Esophagus squamous epithelium (tissue), 5 donors: ENCODE measurements around the gene CACNA1B. TPM values are rescaled to one million over a fixed set of nuclear protein-coding genes. Genes with fewer than 3 reads are reported as not detected.

Source experiments
- DNase-seq: peaks from one replicate; lab custom pipeline; 2025; lab: John Stamatoyannopoulos, UW
- H3K27ac ChIP-seq, 4 donors: fragments of 200-600 bp; sonication (generic); one replicate each; pipeline ENCODE4 v1.5.1; 2016 to 2019; ENCODE audit warnings: mild to moderate bottlenecking in 1 of 4
- H3K27me3 ChIP-seq, 4 donors: fragments of 200-600 bp; sonication (generic); 1 replicate in 3 of 4; 2 replicates in 1 of 4; pipeline versions ENCODE4 v1.5.1 to v1.6.0; 2017 to 2021; ENCODE audit warnings: antibody characterized with exemption in 1 of 4
- H3K36me3 ChIP-seq, 3 donors: fragments of 200-600 bp; sonication (generic); one replicate each; pipeline ENCODE4 v1.5.1; 2016 to 2019
- H3K4me1 ChIP-seq, 3 donors: fragments of 200-600 bp; sonication (generic); one replicate each; pipeline ENCODE4 v1.5.1; 2017 to 2019
- H3K4me3 ChIP-seq, 4 donors: fragments of 200-600 bp; sonication (generic); 1 replicate in 3 of 4; 2 replicates in 1 of 4; pipeline ENCODE4 v1.5.1; 2016 to 2019; ENCODE audit warnings: mild to moderate bottlenecking in 2 of 4, moderate library complexity in 1 of 4
- H3K9me3 ChIP-seq, 3 donors: fragments of 200-600 bp; sonication (generic); one replicate each; pipeline ENCODE4 v1.5.1; 2016 to 2019
- CTCF ChIP-seq, 6 experiments: fragments of 450-650 bp in 4 of 6; fragments of 200-600 bp in 2 of 6; sonication (generic) in 2 of 6; IDR thresholded peaks; one replicate each; pipeline ENCODE4 v1.5.1; 2016 to 2019; ENCODE audit warnings: antibody characterized with exemption in 6 of 6, mild to moderate bottlenecking in 4 of 6, moderate library complexity in 4 of 6
- POLR2A ChIP-seq, 4 donors: fragments of 450-650 bp; IDR thresholded peaks; one replicate each; pipeline ENCODE4 v1.6.1; 2017; ENCODE audit warnings: antibody characterized with exemption in 4 of 4, mild to moderate bottlenecking in 4 of 4, moderate library complexity in 3 of 4
- WGBS, 2 donors: methylation state at CpG; one replicate each; pipeline ENCODE4 v1.1.5; 2018; 5-methylcytosine and 5-hydroxymethylcytosine counted together
- intact Hi-C: fragments of 100-400 bp; cut with DNase I; formaldehyde crosslinking; loops from one replicate; pipeline ENCODE4 v1.15.0; 2022
- total RNA-seq, 4 donors: library from RNA; depleted of rRNA; stranded (reverse); fragments of >200 nt; gene quantifications; one replicate each; pipeline ENCODE4 v1.1.0, GENCODE V29; 2016
- donor health status: DM: yes; HTN: yes; CAD: no.

CACNA1B gene
- total RNA-seq, 4 donors from 2014 or later: not detected

- no peaks in the 10 kb centered on the region for H3K9me3 ChIP-seq
- no peak for TF ChIP-seq POLR2A (IDR thresholded peaks at IDR 0.05)
- TF ChIP-seq CTCF (IDR thresholded peaks at IDR 0.05): no peak
- intact Hi-C loops: no loop called here
- WGBS, 2 donors: 89 to 95% methylated on average over 8 to 11 of the region's 12 CpGs
- H3K27me3 ChIP-seq: peaks cover 0 to 32% (median 0%) of the 10 kb centered on the region in 4 donors
- no peak overlapping the region for H3K4me3 ChIP-seq
- H3K36me3 ChIP-seq: no peaks in the 10 kb centered on the region
- no peak overlapping the region for H3K27ac ChIP-seq
- no peak for DNase-seq
- no peaks in the 10 kb centered on the region for H3K4me1 ChIP-seq
These were observed 196.2 kb downstream of the CACNA1B start for GRCh38 chr9:138073808-138074207.

GRCh38 chr9:138074516-138074915 lies 196.9 kb downstream of the CACNA1B start:
- WGBS, 2 donors: 81 to 93% methylated on average over 7 to 10 of the region's 18 CpGs
- intact Hi-C loops: no loop called here

GRCh38 chr9:138075496-138075895 lies 197.9 kb downstream of the CACNA1B start:
- TF ChIP-seq CTCF (IDR thresholded peaks at IDR 0.05) (no peak), POLR2A (IDR thresholded peaks at IDR 0.05) (no peak)
- Histone ChIP-seq H3K4me1 (no peaks in the 10 kb centered on the region), H3K27ac (no peak overlapping the region), H3K36me3 (no peaks in the 10 kb centered on the region), H3K9me3 (no peaks in the 10 kb centered on the region), H3K4me3 (no peak overlapping the region), H3K27me3 (peaks cover 0 to 38% (median 0%) of the 10 kb centered on the region in 4 donors)
- intact Hi-C loops: no loop called here
- WGBS, 2 donors: 73 to 80% methylated on average over 11 to 19 of the region's 20 CpGs
- no peak for DNase-seq

More at GRCh38 chr9:138074516-138074915, 196.9 kb downstream of the CACNA1B start:
- Histone ChIP-seq H3K27ac (no peak overlapping the region), H3K27me3 (peaks cover 0 to 32% (median 0%) of the 10 kb centered on the region in 4 donors), H3K36me3 (no peaks in the 10 kb centered on the region), H3K4me3 (no peak overlapping the region), H3K4me1 (no peaks in the 10 kb centered on the region), H3K9me3 (no peaks in the 10 kb centered on the region)
- TF ChIP-seq POLR2A (IDR thresholded peaks at IDR 0.05): no peak
- no peak for TF ChIP-seq CTCF (IDR thresholded peaks at IDR 0.05)
- DNase-seq: no peak

- intact Hi-C loops: no loop called here
- no peaks in the 10 kb centered on the region for H3K9me3 ChIP-seq
- no peak overlapping the region for H3K4me3 ChIP-seq
- no peaks in the 10 kb centered on the region for H3K4me1 ChIP-seq
- H3K27ac ChIP-seq: no peak overlapping the region
- peaks cover 0 to 43% (median 0%) of the 10 kb centered on the region in 4 donors for H3K27me3 ChIP-seq
- TF ChIP-seq CTCF (IDR thresholded peaks at IDR 0.05): no peak
- TF ChIP-seq POLR2A (IDR thresholded peaks at IDR 0.05): no peak
- 70 to 80% methylated on average over 5 to 7 of the region's 14 CpGs for WGBS, 2 donors
- DNase-seq: no peak
- no peaks in the 10 kb centered on the region for H3K36me3 ChIP-seq
These were observed 198.5 kb downstream of the CACNA1B start for GRCh38 chr9:138075961-138076649.

GRCh38 chr9:138076650-138077009 lies 199.0 kb downstream of the CACNA1B start:
- H3K27me3 ChIP-seq: peaks cover 0 to 43% (median 0%) of the 10 kb centered on the region in 4 donors
- intact Hi-C loops: no loop called here
- no peak overlapping the region for H3K27ac ChIP-seq
- H3K4me1 ChIP-seq: no peaks in the 10 kb centered on the region
- no peak for TF ChIP-seq CTCF (IDR thresholded peaks at IDR 0.05)
- TF ChIP-seq POLR2A (IDR thresholded peaks at IDR 0.05): no peak
- H3K36me3 ChIP-seq: no peaks in the 10 kb centered on the region
- 54 to 72% methylated on average over 4 to 5 of the region's 5 CpGs for WGBS, 2 donors
- no peak for DNase-seq
- no peaks in the 10 kb centered on the region for H3K9me3 ChIP-seq
- no peak overlapping the region for H3K4me3 ChIP-seq
